ENCODE measurements around the gene SHISAL1. TPM values are rescaled to one million over a fixed set of nuclear protein-coding genes. Genes with fewer than 3 reads are reported as not detected.
A peak's percentile ranks its signal among the peaks of the same experiment; 100 is the strongest.

The SHISAL1 gene
- total RNA-seq, 1 experiment from 2014 or later: 2.9 TPM

DNA sequence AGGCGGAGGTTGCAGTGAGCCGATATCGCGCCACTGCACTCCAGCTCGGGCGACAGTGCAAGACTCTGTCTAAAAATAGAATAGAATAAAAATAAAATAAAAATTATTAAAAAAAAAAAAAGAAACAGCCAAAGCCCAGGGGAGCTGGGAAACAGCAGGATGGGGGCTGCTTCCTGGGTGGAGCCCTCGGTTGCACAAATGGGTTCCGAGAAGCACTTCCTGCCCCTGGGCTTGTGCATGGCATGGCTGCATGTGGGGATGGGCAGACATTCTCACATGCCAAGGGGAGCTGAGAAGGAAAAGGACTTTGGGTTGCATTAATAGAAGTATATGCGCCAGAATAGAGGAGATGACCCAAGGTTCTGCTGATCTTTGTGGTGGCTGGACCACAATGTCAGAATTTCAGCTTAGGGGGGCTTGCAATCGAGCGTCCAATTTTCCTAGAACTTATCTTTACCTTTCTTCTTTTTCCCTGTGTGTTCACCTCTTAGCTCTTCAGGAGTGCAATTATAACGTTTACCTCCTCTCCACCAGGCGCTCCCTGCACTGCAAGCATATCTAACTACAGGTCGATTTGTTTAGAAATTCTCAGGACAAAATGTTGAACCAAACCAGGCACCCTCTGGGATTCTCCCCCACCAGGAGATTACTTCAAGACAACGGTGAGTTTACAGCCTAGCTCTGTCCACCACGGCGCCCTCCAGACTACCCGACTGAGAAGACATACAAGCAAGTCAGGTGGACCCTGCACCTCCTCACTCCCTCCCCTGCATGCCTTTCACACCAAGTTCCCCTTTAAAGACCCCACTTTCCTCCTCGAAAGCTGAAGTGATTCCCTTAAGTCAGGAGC is 53.2 kb downstream of the SHISAL1 start:
- Mint-ChIP-seq H3K4me3 (no peak overlapping the region), H3K9me3 (peaks cover 5 to 9% of the 10 kb centered on the region in 2 experiments; a peak in 4 of 5 replicates), H3K4me1 (peaks cover 21 to 36% of the 10 kb centered on the region in 2 experiments), H3K27me3 (ENCODE audit: low read depth) (peaks cover 12% of the 10 kb centered on the region), H3K36me3 (ENCODE audit: insufficient read depth in 1 of 3, low read depth in 3 of 3) (peaks cover 2 to 18% (median 4%) of the 10 kb centered on the region in 3 experiments; a peak in 4 of 7 replicates), H3K27ac (0 out of 7 replicates have a peak overlapping the region, but pooled peaks of 1 of the 3 experiments have one; percentile 19)
- Histone ChIP-seq H3K9ac (ENCODE audit: extremely low read depth, insufficient read length, low read length) (no peak overlapping the region), H3K56ac (ENCODE audit: insufficient read length, low read depth, low read length) (no peak overlapping the region), H2AFZ (ENCODE audit: low read length) (no peak overlapping the region), H4K91ac (ENCODE audit: insufficient read length, low read depth, low read length) (no peak overlapping the region), H3K23ac (ENCODE audit: insufficient read length, low read depth, low read length) (no peak overlapping the region), H3K4ac (ENCODE audit: low read depth, low read length) (no peak overlapping the region), H2BK12ac (ENCODE audit: insufficient read length, low read depth, low read length) (no peak overlapping the region), H4K20me1 (ENCODE audit: control insufficient read depth, insufficient read depth, insufficient read length) (no peaks in the 10 kb centered on the region), H3K4me1 (ENCODE audit: insufficient read depth, low read length) (peaks cover 4% of the 10 kb centered on the region; the same call in 1 of the 2 replicates), H3K14ac (ENCODE audit: insufficient read depth, low read length) (no peak overlapping the region), H3K9me3 (ENCODE audit: control insufficient read depth, low read depth, low read length) (no peaks in the 10 kb centered on the region), H2BK5ac (ENCODE audit: insufficient read length, low read length) (no peak overlapping the region), H3K4me2 (ENCODE audit: insufficient read depth, insufficient read length, low read length) (no peak overlapping the region), H4K8ac (replicated peaks; ENCODE audit: insufficient read length, low read depth, low read length) (no peak overlapping the region), H4K5ac (ENCODE audit: insufficient read length, low read depth, low read length) (no peak overlapping the region), H3T11ph (ENCODE audit: low read length) (no peak overlapping the region), H3K27ac (ENCODE audit: insufficient read length, low read depth, low read length) (no peak overlapping the region), H2BK120ac (ENCODE audit: low read depth, low read length, poor library complexity, severe bottlenecking) (no peak overlapping the region), H2AK5ac (ENCODE audit: insufficient read length, low read length) (no peak overlapping the region), H3K79me1 (ENCODE audit: insufficient read depth, low read depth, low read length, poor library complexity, severe bottlenecking) (no peaks in the 10 kb centered on the region), H2BK15ac (ENCODE audit: low read depth, low read length) (no peak overlapping the region), H3K79me2 (ENCODE audit: insufficient read depth, low read length) (no peaks in the 10 kb centered on the region), H3K23me2 (ENCODE audit: insufficient read length, low read depth, low read length, poor library complexity, severe bottlenecking) (no peaks in the 10 kb centered on the region), H3K18ac (ENCODE audit: insufficient read length, low read depth, low read length) (no peak overlapping the region), H3K27me3 (ENCODE audit: insufficient read depth, low read length) (no peaks in the 10 kb centered on the region), H2BK20ac (ENCODE audit: low read depth, low read length, poor library complexity, severe bottlenecking) (no peak overlapping the region)
- WGBS (ENCODE audit: extremely low coverage, insufficient read length, low lambda C conversion rate): no CpG with 5 or more reads among the region's 19 CpGs
- peak; percentile 19 for DNase-seq
- TF ChIP-seq, protein P1, sequence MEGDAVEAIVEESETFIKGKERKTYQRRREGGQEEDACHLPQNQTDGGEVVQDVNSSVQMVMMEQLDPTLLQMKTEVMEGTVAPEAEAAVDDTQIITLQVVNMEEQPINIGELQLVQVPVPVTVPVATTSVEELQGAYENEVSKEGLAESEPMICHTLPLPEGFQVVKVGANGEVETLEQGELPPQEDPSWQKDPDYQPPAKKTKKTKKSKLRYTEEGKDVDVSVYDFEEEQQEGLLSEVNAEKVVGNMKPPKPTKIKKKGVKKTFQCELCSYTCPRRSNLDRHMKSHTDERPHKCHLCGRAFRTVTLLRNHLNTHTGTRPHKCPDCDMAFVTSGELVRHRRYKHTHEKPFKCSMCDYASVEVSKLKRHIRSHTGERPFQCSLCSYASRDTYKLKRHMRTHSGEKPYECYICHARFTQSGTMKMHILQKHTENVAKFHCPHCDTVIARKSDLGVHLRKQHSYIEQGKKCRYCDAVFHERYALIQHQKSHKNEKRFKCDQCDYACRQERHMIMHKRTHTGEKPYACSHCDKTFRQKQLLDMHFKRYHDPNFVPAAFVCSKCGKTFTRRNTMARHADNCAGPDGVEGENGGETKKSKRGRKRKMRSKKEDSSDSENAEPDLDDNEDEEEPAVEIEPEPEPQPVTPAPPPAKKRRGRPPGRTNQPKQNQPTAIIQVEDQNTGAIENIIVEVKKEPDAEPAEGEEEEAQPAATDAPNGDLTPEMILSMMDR (conservative IDR thresholded peaks at IDR 0.05): no peak
